Gastroesophageal sphincter (tissue), 4 donors: Measurements from ENCODE around the gene PACS1. TPM values are rescaled to one million over a fixed set of nuclear protein-coding genes. Genes with fewer than 3 reads are reported as not detected.

Experiments
- ATAC-seq: fragments of 150-250 bp; one replicate; pipeline ENCODE4 v1.9.1; 2016; ENCODE audit warnings: mild to moderate bottlenecking, moderate library complexity
- H3K27ac ChIP-seq, 4 donors: fragments of 200-600 bp; sonication (generic) in 3 of 4; 1 replicate in 3 of 4; 2 replicates in 1 of 4; pipeline ENCODE4 v1.5.1; 2016 to 2019
- H3K27me3 ChIP-seq: fragments of 200-600 bp; sonication (generic); one replicate; pipeline ENCODE4 v1.5.1; 2019
- H3K36me3 ChIP-seq, 2 donors: fragments of 200-600 bp; sonication (generic); one replicate each; pipeline ENCODE4 v1.5.1; 2019; ENCODE audit warnings: control low read depth in 1 of 2
- H3K4me1 ChIP-seq, 3 donors: fragments of 200-600 bp; sonication (generic); 1 replicate in 2 of 3; 2 replicates in 1 of 3; pipeline ENCODE4 v1.5.1; 2016 to 2019; ENCODE audit warnings: control low read depth in 2 of 3
- H3K4me3 ChIP-seq, 2 donors: fragments of 200-600 bp; sonication (generic); one replicate each; pipeline ENCODE4 v1.5.1; 2019; ENCODE audit warnings: mild to moderate bottlenecking in 1 of 2, moderate library complexity in 1 of 2
- H3K9me3 ChIP-seq, 3 donors: fragments of 200-600 bp; sonication (generic); one replicate each; pipeline ENCODE4 v1.5.1; 2017 to 2019; ENCODE audit warnings: control low read depth in 2 of 3
- CTCF ChIP-seq, 4 experiments: fragments of 200-600 bp in 2 of 4; fragments of 450-650 bp in 2 of 4; sonication (generic) in 1 of 4; IDR thresholded peaks; one replicate each; pipeline ENCODE4 v1.5.1; 2017 to 2019; ENCODE audit warnings: antibody characterized with exemption in 4 of 4, mild to moderate bottlenecking in 2 of 4, moderate library complexity in 2 of 4
- EP300 ChIP-seq: sonication (generic); formaldehyde crosslinking; IDR thresholded peaks from one replicate; pipeline ENCODE4 v1.6.1; 2017; ENCODE audit warnings: antibody characterized with exemption, mild to moderate bottlenecking
- POLR2A ChIP-seq, 2 donors: fragments of 450-650 bp; IDR thresholded peaks; one replicate each; pipeline ENCODE4 v1.6.1; 2017; ENCODE audit warnings: antibody characterized with exemption in 2 of 2, mild to moderate bottlenecking in 2 of 2, moderate library complexity in 1 of 2
- POLR2AphosphoS5 ChIP-seq: sonication (generic); formaldehyde crosslinking; IDR thresholded peaks from one replicate; pipeline ENCODE4 v1.6.1; 2017; ENCODE audit warnings: antibody characterized with exemption
- WGBS, 2 donors: methylation state at CpG; one replicate each; pipeline ENCODE4 v1.1.5; 2018; ENCODE audit warnings: low coverage in 1 of 2; 5-methylcytosine and 5-hydroxymethylcytosine counted together
- total RNA-seq, 4 donors: library from RNA; depleted of rRNA; stranded (reverse); fragments of >200 nt; gene quantifications; one replicate each; pipeline ENCODE4 v1.1.0, GENCODE V29; 2016

Gene PACS1
- total RNA-seq, 4 donors from 2014 or later = 32.7 to 81.8 (median 38.2) TPM

- H3K27ac ChIP-seq = peak within 1 kb of the TSS in 3 of 4 donors; percentile 64 to 78 (median 77)
- peak; percentile 57 for ATAC-seq
- H3K36me3 ChIP-seq = peaks cover 0 to 45% of the 10 kb centered on the region in 2 donors
- TF ChIP-seq POLR2AphosphoS5 = no peak
- TF ChIP-seq EP300 = no peak
- no peak for TF ChIP-seq CTCF (IDR thresholded peaks at IDR 0.05)
- no peak for TF ChIP-seq POLR2A (IDR thresholded peaks at IDR 0.05)
- WGBS, 2 donors = 40 to 48% methylated on average over 1 to 7 of the region's 84 CpGs
- peak within 1 kb of the TSS; percentile 24 to 49 for H3K4me3 ChIP-seq
- H3K4me1 ChIP-seq = peaks cover 2 to 30% (median 11%) of the 10 kb centered on the region in 3 donors
- peaks cover 3% of the 10 kb centered on the region for H3K27me3 ChIP-seq
- H3K9me3 ChIP-seq = no peaks in the 10 kb centered on the region
Measured at GRCh38 chr11:66277471-66278362, 207.6 kb downstream of the PACS1 start, which contains the start of gene CNIH2. Gene CNIH2 (plus strand): TSS chr11:66278175. CDS start chr11:66278457, 282 bp downstream.

- Histone ChIP-seq H3K27ac (peak overlapping the region in 1 of 4 donors; percentile 78), H3K27me3 (peaks cover 3% of the 10 kb centered on the region), H3K4me1 (peaks cover 2 to 38% (median 13%) of the 10 kb centered on the region in 3 donors), H3K36me3 (peaks cover 0 to 38% of the 10 kb centered on the region in 2 donors), H3K9me3 (no peaks in the 10 kb centered on the region), H3K4me3 (peak overlapping the region in 1 of 2 donors; percentile 49)
- TF ChIP-seq CTCF (IDR thresholded peaks at IDR 0.05) (no peak), POLR2AphosphoS5 (no peak), POLR2A (IDR thresholded peaks at IDR 0.05) (no peak), EP300 (no peak)
- WGBS, 2 donors = 0 to 3% methylated on average over 6 to 8 of the region's 45 CpGs
- ATAC-seq = no peak
Measured at GRCh38 chr11:66278363-66279091, 208.5 kb downstream of the PACS1 start.

GRCh38 chr11:66279092-66279734, 209.1 kb downstream of the PACS1 start:
- Histone ChIP-seq H3K4me1 (peaks cover 2 to 40% (median 13%) of the 10 kb centered on the region in 3 donors), H3K9me3 (no peaks in the 10 kb centered on the region), H3K27ac (no peak overlapping the region), H3K36me3 (peaks cover 0 to 38% of the 10 kb centered on the region in 2 donors), H3K4me3 (no peak overlapping the region), H3K27me3 (peaks cover 3% of the 10 kb centered on the region)
- ATAC-seq = no peak
- 60 to 66% methylated on average over 8 to 13 of the region's 15 CpGs for WGBS, 2 donors
- TF ChIP-seq POLR2AphosphoS5 (no peak), EP300 (no peak), CTCF (IDR thresholded peaks at IDR 0.05) (no peak), POLR2A (IDR thresholded peaks at IDR 0.05) (no peak)

- Histone ChIP-seq H3K36me3 (peaks cover 0 to 38% of the 10 kb centered on the region in 2 donors), H3K9me3 (no peaks in the 10 kb centered on the region)
Measured at GRCh38 chr11:66280428-66280827, 210.4 kb downstream of the PACS1 start.

More at GRCh38 chr11:66280428-66280827, 210.4 kb downstream of the PACS1 start:
- WGBS, 2 donors = 100% methylated on average over 1 of the region's 14 CpGs; no CpG with 5 or more reads in 1 of the 2 donors
- ATAC-seq = no peak
- peaks cover 3% of the 10 kb centered on the region for H3K27me3 ChIP-seq
- H3K27ac ChIP-seq = no peak overlapping the region
- H3K4me3 ChIP-seq = no peak overlapping the region
- TF ChIP-seq EP300 (no peak), POLR2AphosphoS5 (no peak), POLR2A (IDR thresholded peaks at IDR 0.05) (no peak), CTCF (IDR thresholded peaks at IDR 0.05) (no peak)
- H3K4me1 ChIP-seq = peaks cover 2 to 45% (median 13%) of the 10 kb centered on the region in 3 donors
